ENCODE measurements around the gene ADAMTS4. TPM values are rescaled to one million over a fixed set of nuclear protein-coding genes. Genes with fewer than 3 reads are reported as not detected.

The ADAMTS4 gene
- total RNA-seq, 1 experiment from 2014 or later = 31.6 TPM

- Histone ChIP-seq H3K27ac (ENCODE audit: low read depth, low read length, poor library complexity, severe bottlenecking) (no peak overlapping the region), H3K9me3 (ENCODE audit: low read depth, low read length, poor library complexity, severe bottlenecking) (no peaks in the 10 kb centered on the region), H3K27me3 (replicated peaks; ENCODE audit: insufficient read depth, low read depth, low read length, poor library complexity) (no peaks in the 10 kb centered on the region), H3K4me3 (ENCODE audit: low read depth, low read length, poor library complexity, severe bottlenecking) (no peak overlapping the region), H3K4me1 (ENCODE audit: insufficient read depth, low read length, poor library complexity, severe bottlenecking) (no peaks in the 10 kb centered on the region), H3K36me3 (ENCODE audit: insufficient read depth, low read length, poor library complexity, severe bottlenecking) (peaks cover 16% of the 10 kb centered on the region)
- no peak for DNase-seq (ENCODE audit: low spot score)
- BruUV-seq (replicated peaks) = no TSS peak
- ChIA-PET POLR2A (ENCODE audit: low non-redundant PET) (no interaction called here), CTCF (no interaction called here)
- intact Hi-C loops (cut with micrococcal nuclease; ENCODE audit: unreplicated experiment) = no loop called here
- TF ChIP-seq EZH2 (IDR thresholded peaks at IDR 0.05; ENCODE audit: borderline replicate concordance, low read depth, low read length, poor library complexity, severe bottlenecking) = no peak
- TF ChIP-seq, protein P1, sequence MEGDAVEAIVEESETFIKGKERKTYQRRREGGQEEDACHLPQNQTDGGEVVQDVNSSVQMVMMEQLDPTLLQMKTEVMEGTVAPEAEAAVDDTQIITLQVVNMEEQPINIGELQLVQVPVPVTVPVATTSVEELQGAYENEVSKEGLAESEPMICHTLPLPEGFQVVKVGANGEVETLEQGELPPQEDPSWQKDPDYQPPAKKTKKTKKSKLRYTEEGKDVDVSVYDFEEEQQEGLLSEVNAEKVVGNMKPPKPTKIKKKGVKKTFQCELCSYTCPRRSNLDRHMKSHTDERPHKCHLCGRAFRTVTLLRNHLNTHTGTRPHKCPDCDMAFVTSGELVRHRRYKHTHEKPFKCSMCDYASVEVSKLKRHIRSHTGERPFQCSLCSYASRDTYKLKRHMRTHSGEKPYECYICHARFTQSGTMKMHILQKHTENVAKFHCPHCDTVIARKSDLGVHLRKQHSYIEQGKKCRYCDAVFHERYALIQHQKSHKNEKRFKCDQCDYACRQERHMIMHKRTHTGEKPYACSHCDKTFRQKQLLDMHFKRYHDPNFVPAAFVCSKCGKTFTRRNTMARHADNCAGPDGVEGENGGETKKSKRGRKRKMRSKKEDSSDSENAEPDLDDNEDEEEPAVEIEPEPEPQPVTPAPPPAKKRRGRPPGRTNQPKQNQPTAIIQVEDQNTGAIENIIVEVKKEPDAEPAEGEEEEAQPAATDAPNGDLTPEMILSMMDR (conservative IDR thresholded peaks at IDR 0.05; ENCODE audit: low read depth, low read length) = no peak
Observed at GRCh38 chr1:161233102-161233501, 34.2 kb upstream of the ADAMTS4 start.

DNA sequence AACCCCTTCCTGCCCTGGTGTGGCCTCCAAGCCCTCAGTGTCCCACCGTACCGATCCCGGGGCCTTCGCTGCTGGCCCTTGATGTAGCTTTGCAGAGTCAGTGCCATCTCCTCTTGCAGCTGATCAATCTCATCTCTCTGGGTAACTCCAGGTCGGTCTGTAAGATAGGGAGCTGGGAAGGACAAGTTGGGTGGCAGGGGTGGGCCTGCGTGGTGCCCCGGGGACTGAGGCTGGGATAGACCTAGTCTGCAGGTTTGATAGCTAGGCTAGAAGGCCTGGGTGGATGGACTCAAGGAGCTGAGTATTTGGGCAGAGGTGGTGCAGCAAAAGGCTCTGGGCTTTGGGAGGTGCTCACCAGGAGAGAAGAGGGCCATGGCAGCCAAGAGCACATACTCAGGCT is 31.9 kb upstream of the ADAMTS4 start:
- CTCF ChIA-PET = interaction anchor here (0.6 to 0.9 kb wide), 2 partner anchors 61 kb away, joined by 3 to 4 read pairs; no protein-coding TSS in a partner anchor
- no TSS peak for BruUV-seq (replicated peaks)
- Histone ChIP-seq H3K27me3 (replicated peaks; ENCODE audit: insufficient read depth, low read depth, low read length, poor library complexity) (no peaks in the 10 kb centered on the region), H3K4me3 (ENCODE audit: low read depth, low read length, poor library complexity, severe bottlenecking) (no peak overlapping the region), H3K36me3 (ENCODE audit: insufficient read depth, low read length, poor library complexity, severe bottlenecking) (peaks cover 16% of the 10 kb centered on the region), H3K9me3 (ENCODE audit: low read depth, low read length, poor library complexity, severe bottlenecking) (no peaks in the 10 kb centered on the region), H3K4me1 (ENCODE audit: insufficient read depth, low read length, poor library complexity, severe bottlenecking) (peaks cover 12% of the 10 kb centered on the region), H3K27ac (ENCODE audit: low read depth, low read length, poor library complexity, severe bottlenecking) (no peak overlapping the region)
- POLR2A ChIA-PET (ENCODE audit: low non-redundant PET) = no interaction called here
- TF ChIP-seq, protein P1 (conservative IDR thresholded peaks at IDR 0.05; ENCODE audit: low read depth, low read length) = no peak
- no peak for TF ChIP-seq EZH2 (IDR thresholded peaks at IDR 0.05; ENCODE audit: borderline replicate concordance, low read depth, low read length, poor library complexity, severe bottlenecking)
- no peak for DNase-seq (ENCODE audit: low spot score)
- intact Hi-C loops (cut with micrococcal nuclease; ENCODE audit: unreplicated experiment) = no loop called here

GRCh38 chr1:161229896-161230295 is 31.0 kb upstream of the ADAMTS4 start:
- intact Hi-C loops (cut with micrococcal nuclease; ENCODE audit: unreplicated experiment) = loop anchor here (5.0 kb wide), 1 partner anchor 152 kb away; no protein-coding TSS in a partner anchor
- TSS peak; percentile 5 for BruUV-seq (replicated peaks)
- POLR2A ChIA-PET (ENCODE audit: low non-redundant PET) = no interaction called here

More at GRCh38 chr1:161229896-161230295, 31.0 kb upstream of the ADAMTS4 start:
- no peak for DNase-seq (ENCODE audit: low spot score)
- Histone ChIP-seq H3K4me3 (ENCODE audit: low read depth, low read length, poor library complexity, severe bottlenecking) (no peak overlapping the region), H3K9me3 (ENCODE audit: low read depth, low read length, poor library complexity, severe bottlenecking) (no peaks in the 10 kb centered on the region), H3K4me1 (ENCODE audit: insufficient read depth, low read length, poor library complexity, severe bottlenecking) (peaks cover 18% of the 10 kb centered on the region), H3K27me3 (replicated peaks; ENCODE audit: insufficient read depth, low read depth, low read length, poor library complexity) (no peaks in the 10 kb centered on the region), H3K36me3 (ENCODE audit: insufficient read depth, low read length, poor library complexity, severe bottlenecking) (peaks cover 16% of the 10 kb centered on the region), H3K27ac (ENCODE audit: low read depth, low read length, poor library complexity, severe bottlenecking) (no peak overlapping the region)
- CTCF ChIA-PET = interaction anchor here (0.9 to 1.3 kb wide), 2 partner anchors 62 to 152 kb away, joined by 4 read pairs; no protein-coding TSS in a partner anchor
- TF ChIP-seq EZH2 (IDR thresholded peaks at IDR 0.05; ENCODE audit: borderline replicate concordance, low read depth, low read length, poor library complexity, severe bottlenecking) = no peak
- TF ChIP-seq, protein P1 (conservative IDR thresholded peaks at IDR 0.05; ENCODE audit: low read depth, low read length) = 0 out of 2 replicates have a peak, but pooled peaks have one; percentile 16
